Mammary epithelial cell (primary cell): ENCODE data around the gene ZC3H7A.

Source experiments
- EZH2 ChIP-seq: IDR thresholded peaks from 2 replicates; pipeline ENCODE4 v1.6.1; 2012; ENCODE audit warnings: low read length, inconsistent platforms, borderline replicate concordance
- TF ChIP-seq, protein P1 (sequence below), 2 donors: IDR thresholded peaks in 1 of 2; conservative IDR thresholded peaks in 1 of 2; 2 replicates each; pipeline ENCODE4 v1.5.1; 2011 to 2012; ENCODE audit warnings: inconsistent platforms in 2 of 2, low read length in 2 of 2, mild to moderate bottlenecking in 2 of 2, control low read depth in 1 of 2, low read depth in 1 of 2; ENCODE audit not compliant: insufficient read depth in 1 of 2; ENCODE audit errors: extremely low read depth in 1 of 2

DNA sequence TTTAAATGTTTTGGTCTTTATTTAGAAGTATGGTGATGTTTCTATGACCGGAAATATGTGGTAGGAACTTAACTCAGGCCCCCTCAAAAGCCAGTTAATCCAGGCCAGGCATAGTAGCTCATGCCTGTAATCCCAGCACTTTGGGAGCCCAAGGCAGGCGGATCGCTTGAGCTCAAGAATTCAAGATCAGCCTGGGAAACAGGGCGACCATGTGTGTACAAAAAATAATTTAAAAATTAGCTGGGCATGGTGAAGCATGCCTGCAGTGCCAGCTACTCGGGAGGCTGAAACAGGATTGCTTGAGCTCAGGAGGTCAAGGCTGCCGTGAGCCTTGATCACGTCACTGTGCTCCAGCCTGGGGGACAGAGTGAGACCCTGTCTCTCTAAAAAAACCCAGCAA lies 44.0 kb upstream of the ZC3H7A start:
- TF ChIP-seq, protein P1, sequence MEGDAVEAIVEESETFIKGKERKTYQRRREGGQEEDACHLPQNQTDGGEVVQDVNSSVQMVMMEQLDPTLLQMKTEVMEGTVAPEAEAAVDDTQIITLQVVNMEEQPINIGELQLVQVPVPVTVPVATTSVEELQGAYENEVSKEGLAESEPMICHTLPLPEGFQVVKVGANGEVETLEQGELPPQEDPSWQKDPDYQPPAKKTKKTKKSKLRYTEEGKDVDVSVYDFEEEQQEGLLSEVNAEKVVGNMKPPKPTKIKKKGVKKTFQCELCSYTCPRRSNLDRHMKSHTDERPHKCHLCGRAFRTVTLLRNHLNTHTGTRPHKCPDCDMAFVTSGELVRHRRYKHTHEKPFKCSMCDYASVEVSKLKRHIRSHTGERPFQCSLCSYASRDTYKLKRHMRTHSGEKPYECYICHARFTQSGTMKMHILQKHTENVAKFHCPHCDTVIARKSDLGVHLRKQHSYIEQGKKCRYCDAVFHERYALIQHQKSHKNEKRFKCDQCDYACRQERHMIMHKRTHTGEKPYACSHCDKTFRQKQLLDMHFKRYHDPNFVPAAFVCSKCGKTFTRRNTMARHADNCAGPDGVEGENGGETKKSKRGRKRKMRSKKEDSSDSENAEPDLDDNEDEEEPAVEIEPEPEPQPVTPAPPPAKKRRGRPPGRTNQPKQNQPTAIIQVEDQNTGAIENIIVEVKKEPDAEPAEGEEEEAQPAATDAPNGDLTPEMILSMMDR (conservative IDR thresholded peaks at IDR 0.05 in 1 of 2, IDR thresholded peaks at IDR 0.05 in 1 of 2; ENCODE audit: extremely low read depth in 1 of 2, insufficient read depth in 1 of 2, low read depth in 1 of 2, low read length in 2 of 2): no peak
- no peak for TF ChIP-seq EZH2
